ENCODE measurements around the gene WHRN.

Gene WHRN

GRCh38 chr9:114405294-114406034 is 99.8 kb downstream of the WHRN start:
- peak; percentile 86 for TF ChIP-seq CTCF (IDR thresholded peaks at IDR 0.05; ENCODE audit: low read depth, low read length)
- DNase-seq (ENCODE audit: extremely low read depth, low read depth): peak; percentile 46

- no peak for DNase-seq (ENCODE audit: extremely low read depth, low read depth)
- no peak for TF ChIP-seq CTCF (IDR thresholded peaks at IDR 0.05; ENCODE audit: low read depth, low read length)
Measured at GRCh38 chr9:114404531-114404930, 100.7 kb downstream of the WHRN start.

- TF ChIP-seq CTCF (IDR thresholded peaks at IDR 0.05; ENCODE audit: low read depth, low read length): no peak
- no peak for DNase-seq (ENCODE audit: extremely low read depth, low read depth)
Measured at GRCh38 chr9:114403153-114403756, 102.0 kb downstream of the WHRN start.

- TF ChIP-seq CTCF (IDR thresholded peaks at IDR 0.05; ENCODE audit: low read depth, low read length): no peak
- DNase-seq (ENCODE audit: extremely low read depth, low read depth): no peak
Measured at GRCh38 chr9:114401344-114401743, 103.9 kb downstream of the WHRN start.

- DNase-seq (ENCODE audit: extremely low read depth, low read depth): no peak
- TF ChIP-seq CTCF (IDR thresholded peaks at IDR 0.05; ENCODE audit: low read depth, low read length): no peak
Measured at GRCh38 chr9:114400772-114401171, 104.5 kb downstream of the WHRN start.

GRCh38 chr9:114400219-114400618 is 105.1 kb downstream of the WHRN start:
- no peak for DNase-seq (ENCODE audit: extremely low read depth, low read depth)
- TF ChIP-seq CTCF (IDR thresholded peaks at IDR 0.05; ENCODE audit: low read depth, low read length): no peak

- no peak for TF ChIP-seq CTCF (IDR thresholded peaks at IDR 0.05; ENCODE audit: low read depth, low read length)
- DNase-seq (ENCODE audit: extremely low read depth, low read depth): no peak
Measured at GRCh38 chr9:114399381-114399780, 105.9 kb downstream of the WHRN start.

Data from AG09319 (cell line).